Heart left ventricle (tissue), 16 donors: ENCODE results near the gene PDF. TPM values are rescaled to one million over a fixed set of nuclear protein-coding genes. Genes with fewer than 3 reads are reported as not detected.

Source experiments
- ATAC-seq, 4 donors: fragments of 200-7000 bp; cut with Tn5 transposase; one replicate each; pipeline ENCODE4 v1.9.1; 2020 to 2022; ENCODE audit warnings: moderate library complexity in 4 of 4, mild to moderate bottlenecking in 3 of 4, moderate number of reproducible peaks in 1 of 4
- DNase-seq, 5 donors: peaks; one replicate each; pipeline ENCODE4 v3.0.0-alpha.2; 2020
- H3K27ac ChIP-seq, 12 donors: fragments of 200-600 bp; sonication (generic) in 4 of 12; one replicate each; pipeline versions ENCODE4 v1.5.0 to v1.8.0; 2016 to 2022; ENCODE audit warnings: mild to moderate bottlenecking in 2 of 12
- H3K27me3 ChIP-seq, 9 donors: fragments of 200-600 bp; sonication (generic) in 2 of 9; one replicate each; pipeline versions ENCODE4 v1.5.1 to v1.8.0; 2016 to 2022; ENCODE audit warnings: mild to moderate bottlenecking in 3 of 9
- H3K36me3 ChIP-seq, 9 donors: fragments of 200-600 bp; sonication (generic) in 2 of 9; one replicate each; pipeline versions ENCODE4 v1.5.0 to v1.8.0; 2018 to 2022; ENCODE audit warnings: mild to moderate bottlenecking in 2 of 9
- H3K4me1 ChIP-seq, 12 donors: fragments of 200-600 bp; sonication (generic) in 4 of 12; one replicate each; pipeline versions ENCODE4 v1.5.0 to v1.8.0; 2016 to 2022; ENCODE audit warnings: mild to moderate bottlenecking in 3 of 12
- H3K4me3 ChIP-seq, 12 donors: fragments of 200-600 bp; sonication (generic) in 4 of 12; one replicate each; pipeline versions ENCODE4 v1.5.0 to v1.8.0; 2017 to 2022; ENCODE audit warnings: mild to moderate bottlenecking in 9 of 12, moderate library complexity in 4 of 12
- H3K9me3 ChIP-seq, 12 donors: fragments of 200-600 bp; sonication (generic) in 4 of 12; one replicate each; pipeline versions ENCODE4 v1.5.0 to v1.8.0; 2016 to 2022; ENCODE audit warnings: mild to moderate bottlenecking in 1 of 12
- POLR2A ChIP-seq, 2 donors: fragments of 450-650 bp; IDR thresholded peaks; one replicate each; pipeline ENCODE4 v1.6.1; 2017; ENCODE audit warnings: antibody characterized with exemption in 2 of 2, mild to moderate bottlenecking in 2 of 2, moderate library complexity in 2 of 2
- WGBS, 4 donors: extraction: QIAGEN DNeasy Blood & Tissue Kit in 2 of 4; methylation state at CpG; one replicate each; pipeline versions ENCODE4 v1.1.5 to v1.1.7; 2013 to 2018; 5-methylcytosine and 5-hydroxymethylcytosine counted together
- intact Hi-C, 10 donors: fragments of 100-400 bp; cut with DNase I; formaldehyde crosslinking; loops; one replicate each; pipeline versions ENCODE4 v1.11.1 to v1.14.2; 2022
- polyA plus RNA-seq, 2 donors: library from polyadenylated mRNA; stranded (reverse); fragments of 200-250 nt; gene quantifications; one replicate each; pipeline ENCODE4 v1.2.3, GENCODE V29; 2013
- total RNA-seq, 9 donors: library from RNA; depleted of rRNA in 2 of 9; stranded (reverse); fragments of >200 nt in 2 of 9; fragmentation: NEBNext Ultra II Directional in 3 of 9; extraction: Animal tissue kit (Norgen Biotek cat#: 25700) in 3 of 9; gene quantifications; one replicate each; pipeline versions ENCODE4 v1.1.0 to v1.2.4, GENCODE V29; 2016 to 2023
- TF ChIP-seq, protein P1 (sequence below), 12 donors: fragments of 200-600 bp; sonication (generic) in 4 of 12; IDR thresholded peaks; one replicate each; pipeline versions ENCODE4 v1.5.0 to v1.8.0; 2018 to 2022; ENCODE audit warnings: antibody characterized with exemption in 12 of 12, mild to moderate bottlenecking in 5 of 12
- donor health status: ischemic (EF 13 %, LVEDD 7.1; RV severe dilation, severe dysfunction).
- donor health status: healthy with polysubstance abuse.
- donor health status: DM: no; HTN: yes; CAD: no.
- donor health status: DM: no; HTN: no; CAD: no.
- donor health status: ischemic (EF 25% LVEDD 6.9; RV normal size, moderate dysfunction).
- donor health status: ischemic (EF 25% LVEDD 5.7; RV mildly dilated, moderate dysfunction).
- donor health status: healthy.
- donor health status: DM: yes; HTN: yes; CAD: no.
- donor health status: ischemic (EF 35%, LVEDD 5.7; RV mildly dilated, moderate dysfunction).
- donor health status: nonischemic (EF 11% LVEDD 7.7; RV severe dilation, severe dysfunction).
- donor health status: DM: yes; HTN: yes; CAD: no.
- donor health status: PGD.
- donor health status: ischemic (EF 29% LVEDD 5.4; RV normal size, mild dysfunction).
- donor health status: nonischemic (EF 23%, LVEDD 6.1; RV moderate dilation, normal function).

Gene PDF
- total and polyA plus RNA-seq, 11 donors, result 1.4 to 13.8 (median 6.0) TPM

DNA sequence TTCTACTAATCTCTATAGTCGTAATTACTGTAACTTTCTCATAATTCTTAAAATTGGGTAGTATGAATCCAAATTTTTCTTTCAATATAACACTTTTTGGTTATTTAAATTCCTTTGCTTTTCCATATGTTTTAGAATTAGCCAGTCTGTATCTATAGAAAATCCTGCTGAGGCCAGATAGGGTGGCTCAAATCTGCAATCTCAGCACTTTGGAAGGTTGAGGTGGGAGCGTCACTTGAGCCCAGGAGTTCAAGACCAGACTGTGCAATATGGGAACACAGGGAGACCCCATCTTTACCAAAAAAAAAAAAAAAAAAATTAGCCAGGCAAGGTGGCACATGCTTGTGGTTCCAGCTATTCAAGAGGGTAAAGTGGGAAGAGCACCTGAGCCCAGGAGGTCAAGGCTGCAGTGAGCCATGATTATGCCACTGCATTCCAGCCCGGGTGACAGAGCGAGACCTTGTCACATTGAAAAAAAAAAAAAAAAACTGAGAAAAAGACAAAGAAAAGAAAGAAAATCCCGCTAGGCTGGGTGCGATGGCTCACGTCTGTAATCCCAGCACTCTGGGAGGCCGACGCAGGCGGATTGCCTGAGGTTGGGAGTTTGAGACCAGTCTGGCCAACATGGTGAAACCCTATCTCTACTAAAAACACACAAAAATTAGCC lies 46.1 kb upstream of the PDF start:
- Histone ChIP-seq H3K27ac (no peak overlapping the region), H3K9me3 (no peaks in the 10 kb centered on the region), H3K4me1 (peaks cover 0 to 16% (median 0%) of the 10 kb centered on the region in 12 donors), H3K27me3 (no peaks in the 10 kb centered on the region), H3K36me3 (peaks cover 0 to 93% (median 76%) of the 10 kb centered on the region in 9 donors), H3K4me3 (no peak overlapping the region)
- no peak for ATAC-seq
- WGBS, 4 donors, result 95 to 97% (median 96%) methylated on average over 10 of the region's 10 CpGs
- intact Hi-C loops, result no loop called here
- TF ChIP-seq, protein P1, sequence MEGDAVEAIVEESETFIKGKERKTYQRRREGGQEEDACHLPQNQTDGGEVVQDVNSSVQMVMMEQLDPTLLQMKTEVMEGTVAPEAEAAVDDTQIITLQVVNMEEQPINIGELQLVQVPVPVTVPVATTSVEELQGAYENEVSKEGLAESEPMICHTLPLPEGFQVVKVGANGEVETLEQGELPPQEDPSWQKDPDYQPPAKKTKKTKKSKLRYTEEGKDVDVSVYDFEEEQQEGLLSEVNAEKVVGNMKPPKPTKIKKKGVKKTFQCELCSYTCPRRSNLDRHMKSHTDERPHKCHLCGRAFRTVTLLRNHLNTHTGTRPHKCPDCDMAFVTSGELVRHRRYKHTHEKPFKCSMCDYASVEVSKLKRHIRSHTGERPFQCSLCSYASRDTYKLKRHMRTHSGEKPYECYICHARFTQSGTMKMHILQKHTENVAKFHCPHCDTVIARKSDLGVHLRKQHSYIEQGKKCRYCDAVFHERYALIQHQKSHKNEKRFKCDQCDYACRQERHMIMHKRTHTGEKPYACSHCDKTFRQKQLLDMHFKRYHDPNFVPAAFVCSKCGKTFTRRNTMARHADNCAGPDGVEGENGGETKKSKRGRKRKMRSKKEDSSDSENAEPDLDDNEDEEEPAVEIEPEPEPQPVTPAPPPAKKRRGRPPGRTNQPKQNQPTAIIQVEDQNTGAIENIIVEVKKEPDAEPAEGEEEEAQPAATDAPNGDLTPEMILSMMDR (IDR thresholded peaks at IDR 0.05), result no peak
- TF ChIP-seq POLR2A (IDR thresholded peaks at IDR 0.05), result no peak
- DNase-seq, result no peak

DNA sequence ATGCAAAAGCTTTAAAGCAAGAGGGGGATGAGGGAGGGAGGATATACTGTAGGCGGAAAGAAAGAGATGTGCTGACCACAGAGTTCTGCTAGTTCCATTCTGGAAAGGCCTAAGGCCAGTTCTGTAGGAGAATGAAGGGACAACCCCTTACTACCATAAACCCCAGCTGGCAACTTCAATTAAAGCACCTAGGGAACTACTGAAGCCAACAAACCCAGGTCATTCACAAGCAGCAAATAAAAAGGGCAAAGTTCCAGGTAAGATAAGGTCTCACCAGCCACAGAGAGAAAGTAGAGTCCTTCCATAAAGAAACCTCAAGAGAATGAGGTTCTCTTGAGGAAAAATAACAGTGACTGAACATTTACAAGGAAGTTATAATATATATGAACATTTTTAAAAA lies 42.6 kb upstream of the PDF start:
- Histone ChIP-seq H3K9me3 (no peaks in the 10 kb centered on the region), H3K4me1 (peaks cover 0 to 9% (median 0%) of the 10 kb centered on the region in 12 donors), H3K27ac (no peak overlapping the region), H3K4me3 (no peak overlapping the region), H3K27me3 (no peaks in the 10 kb centered on the region), H3K36me3 (peaks cover 0 to 93% (median 77%) of the 10 kb centered on the region in 9 donors)
- intact Hi-C loops, result no loop called here
- TF ChIP-seq, protein P1 (IDR thresholded peaks at IDR 0.05), result no peak
- no peak for TF ChIP-seq POLR2A (IDR thresholded peaks at IDR 0.05)
- DNase-seq (no peak), ATAC-seq (peak in 1 of 4 donors; percentile 22)
- 95 to 98% (median 97%) methylated on average over 1 of the region's 1 CpG for WGBS, 4 donors

GRCh38 chr16:69371564-69371963 lies 41.2 kb upstream of the PDF start:
- H3K27me3 ChIP-seq, result no peaks in the 10 kb centered on the region
- H3K4me1 ChIP-seq, result peaks cover 0 to 9% (median 0%) of the 10 kb centered on the region in 12 donors
- H3K36me3 ChIP-seq, result peaks cover 0 to 95% (median 82%) of the 10 kb centered on the region in 9 donors
- intact Hi-C loops, result no loop called here
- 92 to 96% (median 94%) methylated on average over 2 of the region's 2 CpGs for whole genome bisulfite sequencing, 4 donors
- DNase-seq (no peak), ATAC-seq (no peak)
- H3K9me3 ChIP-seq, result no peaks in the 10 kb centered on the region
- H3K27ac ChIP-seq, result no peak overlapping the region
- TF ChIP-seq POLR2A (IDR thresholded peaks at IDR 0.05), result no peak
- TF ChIP-seq, protein P1 (IDR thresholded peaks at IDR 0.05), result no peak
- no peak overlapping the region for H3K4me3 ChIP-seq

- intact Hi-C loops, result no loop called here
- ATAC-seq, result no peak
- TF ChIP-seq POLR2A (IDR thresholded peaks at IDR 0.05), result no peak
- TF ChIP-seq, protein P1 (IDR thresholded peaks at IDR 0.05), result no peak
- H3K36me3 ChIP-seq, result peaks cover 0 to 98% (median 92%) of the 10 kb centered on the region in 9 donors
- 88 to 95% (median 93%) methylated on average over 4 of the region's 4 CpGs for WGBS, 4 donors
- no peak for DNase-seq
- no peak overlapping the region for H3K27ac ChIP-seq
- H3K4me3 ChIP-seq, result no peak overlapping the region
- H3K4me1 ChIP-seq, result peaks cover 0 to 9% (median 0%) of the 10 kb centered on the region in 12 donors
- no peaks in the 10 kb centered on the region for H3K9me3 ChIP-seq
- H3K27me3 ChIP-seq, result no peaks in the 10 kb centered on the region
Observed at GRCh38 chr16:69368866-69369265, 38.5 kb upstream of the PDF start.
